IMR-90 (cell line): ENCODE measurements around the gene HERC3.

Experiments
- BHLHE40 ChIP-seq: fragments of 150-350 bp; IDR thresholded peaks from 2 replicates; pipeline ENCODE4 v1.6.1; 2016; ENCODE audit warnings: mild to moderate bottlenecking, low read depth, low read length
- CEBPB ChIP-seq: IDR thresholded peaks from 2 replicates; pipeline ENCODE4 v1.6.1; 2012; ENCODE audit warnings: low read depth, low read length, improper control_type of control experiment
- CHD1 ChIP-seq: IDR thresholded peaks from 2 replicates; pipeline ENCODE4 v1.6.1; 2012; ENCODE audit warnings: low read depth, low read length, improper control_type of control experiment
- CTCF ChIP-seq: conservative IDR thresholded peaks from 2 replicates; pipeline ENCODE4 v1.5.1; 2012; ENCODE audit warnings: mild to moderate bottlenecking, low read depth, low read length, improper control_type of control experiment
- ELK1 ChIP-seq: fragments of 150-350 bp; IDR thresholded peaks from 2 replicates; pipeline ENCODE4 v1.6.1; 2016; ENCODE audit warnings: low read depth, mild to moderate bottlenecking, low read length, moderate library complexity, borderline replicate concordance
- POLR2A ChIP-seq: IDR thresholded peaks from 2 replicates; pipeline ENCODE4 v1.6.1; 2012; ENCODE audit warnings: mild to moderate bottlenecking, low read depth, low read length
- USF2 ChIP-seq: fragments of 150-350 bp; IDR thresholded peaks from 2 replicates; pipeline ENCODE4 v1.6.1; 2017; ENCODE audit warnings: mild to moderate bottlenecking, antibody characterized with exemption, low read length, low read depth

GRCh38 chr4:88752076-88752463 lies 159.8 kb downstream of the HERC3 start:
- TF ChIP-seq CEBPB (no peak), CTCF (no peak), POLR2A (no peak), CHD1 (no peak), BHLHE40 (no peak), USF2 (no peak), ELK1 (no peak)
